ES-I3 (cell line): ENCODE results near the gene CACNA1I.

ENCODE experiments used
- H3K36me3 ChIP-seq: 2 replicates; pipeline ENCODE4 v1.6.1; 2013; ENCODE audit warnings: mild to moderate bottlenecking, low read length, control low read depth, moderate library complexity; ENCODE audit not compliant: insufficient read depth
- H3K4me1 ChIP-seq: 2 replicates; pipeline ENCODE4 v1.6.1; 2013; ENCODE audit warnings: mild to moderate bottlenecking, control low read depth, low read length; ENCODE audit not compliant: insufficient read depth
- H3K9ac ChIP-seq: 2 replicates; pipeline ENCODE4 v1.6.1; 2013; ENCODE audit warnings: low read depth, mild to moderate bottlenecking, low read length, moderate library complexity
- H3K9me3 ChIP-seq: 2 replicates; pipeline ENCODE4 v1.6.1; 2013; ENCODE audit warnings: mild to moderate bottlenecking, low read length, moderate library complexity; ENCODE audit not compliant: control insufficient read depth, insufficient read depth

The CACNA1I gene

DNA sequence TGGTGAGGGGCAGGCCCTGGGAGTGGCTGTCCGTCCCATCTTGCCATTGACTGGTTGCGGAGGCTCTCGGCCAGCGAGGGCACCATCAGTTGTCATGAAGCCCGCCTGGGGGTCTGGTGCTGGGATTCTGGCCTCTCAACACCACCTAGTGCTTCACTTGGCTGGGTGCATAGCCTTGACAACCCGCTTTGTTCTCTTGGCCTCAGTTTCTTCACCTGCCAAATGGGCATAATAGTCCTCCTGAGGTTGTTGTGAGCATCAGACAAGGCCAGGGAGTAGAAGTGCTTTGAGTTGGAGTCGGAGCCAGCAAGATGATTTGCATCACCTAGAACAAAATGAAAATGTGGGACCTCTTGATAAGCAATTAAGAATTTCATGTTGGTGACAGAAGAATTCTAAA, 1.5 kb upstream of the CACNA1I start:
- no peaks in the 10 kb centered on the region for H3K9me3 ChIP-seq
- H3K4me1 ChIP-seq: peaks cover 5% of the 10 kb centered on the region; the same call in 1 of the 2 replicates
- no peak overlapping the region for H3K9ac ChIP-seq
- H3K36me3 ChIP-seq: no peaks in the 10 kb centered on the region

DNA sequence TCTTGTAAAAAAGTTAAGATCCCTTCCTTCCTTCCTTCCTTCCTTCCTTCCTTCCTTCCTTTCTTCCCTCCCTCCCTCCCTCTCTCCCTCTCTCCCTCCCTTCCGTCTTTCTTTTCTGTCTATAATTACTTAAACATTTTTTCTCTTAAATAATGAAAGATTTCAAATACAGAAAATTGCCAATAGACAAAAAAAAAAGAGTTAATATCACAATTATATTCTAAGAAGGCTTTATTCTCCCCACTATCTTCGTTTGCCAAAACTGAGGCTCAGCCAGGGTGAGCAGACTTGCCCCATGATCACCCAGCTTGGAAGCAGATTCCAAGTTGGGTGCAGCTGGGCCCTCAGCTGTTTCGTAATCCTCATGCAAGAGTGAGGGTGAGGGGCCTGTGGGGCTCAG, 327 bp upstream of the CACNA1I start:
- Histone ChIP-seq H3K4me1 (peaks cover 7% of the 10 kb centered on the region; the same call in 1 of the 2 replicates), H3K36me3 (no peaks in the 10 kb centered on the region), H3K9ac (no peak overlapping the region), H3K9me3 (no peaks in the 10 kb centered on the region)

DNA sequence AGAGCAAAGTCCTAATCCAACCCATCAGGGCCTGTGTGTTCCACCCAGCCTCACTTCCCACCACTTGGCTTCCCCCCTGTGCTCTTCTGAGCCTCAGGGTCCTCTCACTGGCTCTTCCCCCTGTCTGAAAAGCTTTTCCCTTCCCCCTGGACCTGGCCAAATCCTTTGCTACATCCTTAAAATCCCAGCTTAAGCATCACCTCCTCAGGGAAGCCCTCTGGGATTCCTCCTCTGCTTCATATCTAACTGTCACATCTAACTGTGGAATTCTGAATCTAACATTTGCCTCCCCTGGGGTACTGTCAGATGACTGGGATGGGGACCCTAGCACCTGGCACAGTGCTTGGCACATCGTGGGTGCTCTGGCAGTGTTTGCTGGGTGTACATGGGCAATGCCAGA, 985 bp downstream of the CACNA1I start:
- H3K4me1 ChIP-seq: peaks cover 7% of the 10 kb centered on the region; the same call in 1 of the 2 replicates
- no peaks in the 10 kb centered on the region for H3K36me3 ChIP-seq
- H3K9ac ChIP-seq: no peak overlapping the region
- no peaks in the 10 kb centered on the region for H3K9me3 ChIP-seq

- Histone ChIP-seq H3K36me3 (no peaks in the 10 kb centered on the region), H3K9ac (no peak overlapping the region), H3K9me3 (no peaks in the 10 kb centered on the region), H3K4me1 (peaks cover 3% of the 10 kb centered on the region)
Measured at GRCh38 chr22:39574779-39575551, 4.4 kb downstream of the CACNA1I start.

DNA sequence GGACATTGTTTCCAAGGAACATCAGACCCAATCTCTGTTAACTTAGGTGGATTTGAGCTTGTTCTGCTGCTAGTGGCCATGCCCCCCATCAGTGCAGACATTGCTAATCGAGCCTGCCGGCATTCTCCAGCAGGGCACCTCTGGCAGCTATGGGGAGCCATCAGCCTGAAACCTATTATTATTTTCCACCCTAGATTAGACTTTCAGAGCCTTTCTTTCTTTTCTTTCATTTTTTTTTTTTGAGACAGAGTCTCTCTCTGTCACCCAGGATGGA, 4.9 kb downstream of the CACNA1I start:
- no peak overlapping the region for H3K9ac ChIP-seq
- H3K4me1 ChIP-seq: peaks cover 6% of the 10 kb centered on the region
- no peaks in the 10 kb centered on the region for H3K36me3 ChIP-seq
- H3K9me3 ChIP-seq: no peaks in the 10 kb centered on the region

GRCh38 chr22:39576027-39576426, 5.5 kb downstream of the CACNA1I start:
- Histone ChIP-seq H3K9me3 (no peaks in the 10 kb centered on the region), H3K36me3 (no peaks in the 10 kb centered on the region), H3K9ac (no peak overlapping the region), H3K4me1 (peaks cover 6% of the 10 kb centered on the region)

- Histone ChIP-seq H3K9me3 (no peaks in the 10 kb centered on the region), H3K4me1 (peaks cover 6% of the 10 kb centered on the region), H3K9ac (no peak overlapping the region), H3K36me3 (no peaks in the 10 kb centered on the region)
Measured at GRCh38 chr22:39577366-39577765, 6.8 kb downstream of the CACNA1I start.

DNA sequence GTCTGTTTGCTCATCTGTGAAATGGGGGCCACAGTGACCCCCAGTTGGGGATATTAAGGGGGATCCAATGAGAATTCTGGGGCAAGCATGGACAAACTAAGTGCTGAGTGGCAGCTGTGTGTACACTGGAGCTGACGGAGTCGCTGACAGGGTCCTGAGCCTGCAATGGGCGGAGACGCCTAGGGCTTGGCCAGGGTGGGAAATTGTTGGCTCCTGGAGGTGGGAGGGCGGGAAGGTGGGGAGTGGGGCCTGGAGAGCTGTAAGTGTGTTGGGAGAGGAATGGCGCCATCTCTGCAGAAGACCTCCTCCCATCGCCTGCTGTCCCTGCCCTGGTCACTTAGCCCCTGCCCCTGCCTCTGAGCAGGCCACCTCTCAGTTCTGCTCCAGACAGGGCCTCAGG, 7.3 kb downstream of the CACNA1I start:
- H3K9ac ChIP-seq: no peak overlapping the region
- peaks cover 6% of the 10 kb centered on the region for H3K4me1 ChIP-seq
- H3K36me3 ChIP-seq: no peaks in the 10 kb centered on the region
- no peaks in the 10 kb centered on the region for H3K9me3 ChIP-seq

DNA sequence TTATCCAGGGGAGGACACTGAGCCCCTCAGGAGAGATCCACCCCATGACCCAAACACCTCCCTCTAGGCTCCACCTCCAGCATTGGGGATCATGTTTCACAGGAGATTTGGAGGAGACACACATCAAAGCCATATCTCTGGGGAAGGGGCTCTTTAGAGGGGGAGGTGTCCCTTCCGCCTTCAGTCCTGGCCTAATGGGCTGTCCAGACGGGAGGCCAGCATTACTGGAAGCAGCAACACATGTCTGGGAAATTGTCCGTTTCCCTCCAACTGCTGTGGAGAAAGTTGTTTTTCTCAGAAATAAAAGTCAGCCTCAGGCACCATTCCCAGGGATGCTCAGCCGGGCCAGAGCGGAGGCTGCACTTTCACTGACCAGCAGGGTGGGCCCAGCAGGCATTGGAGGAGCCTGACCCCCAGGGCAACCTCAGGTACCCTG, 9.5 kb downstream of the CACNA1I start:
- no peak overlapping the region for H3K9ac ChIP-seq
- H3K36me3 ChIP-seq: no peaks in the 10 kb centered on the region
- no peaks in the 10 kb centered on the region for H3K9me3 ChIP-seq
- H3K4me1 ChIP-seq: peaks cover 6% of the 10 kb centered on the region

DNA sequence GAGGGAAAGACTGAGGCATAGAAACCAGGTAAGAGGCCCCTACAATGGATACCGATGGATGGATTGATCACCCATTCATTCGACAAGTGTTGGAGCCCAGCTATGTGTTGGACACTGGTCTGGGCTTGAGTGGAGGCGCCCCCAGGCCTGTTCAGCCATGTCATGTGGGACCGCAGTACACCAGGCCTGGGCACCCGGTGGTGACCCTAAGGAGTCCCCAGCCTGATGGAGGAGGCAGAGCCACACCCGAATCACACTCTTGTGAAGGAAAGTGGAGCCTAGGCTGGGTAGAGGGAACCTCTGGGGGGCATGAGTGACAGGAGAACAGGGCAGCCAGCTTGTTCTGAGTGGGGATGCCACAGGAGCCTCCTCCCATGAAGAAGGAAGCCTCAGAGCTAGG, 10.2 kb downstream of the CACNA1I start:
- peaks cover 4% of the 10 kb centered on the region for H3K4me1 ChIP-seq
- no peaks in the 10 kb centered on the region for H3K9me3 ChIP-seq
- no peaks in the 10 kb centered on the region for H3K36me3 ChIP-seq
- no peak overlapping the region for H3K9ac ChIP-seq

DNA sequence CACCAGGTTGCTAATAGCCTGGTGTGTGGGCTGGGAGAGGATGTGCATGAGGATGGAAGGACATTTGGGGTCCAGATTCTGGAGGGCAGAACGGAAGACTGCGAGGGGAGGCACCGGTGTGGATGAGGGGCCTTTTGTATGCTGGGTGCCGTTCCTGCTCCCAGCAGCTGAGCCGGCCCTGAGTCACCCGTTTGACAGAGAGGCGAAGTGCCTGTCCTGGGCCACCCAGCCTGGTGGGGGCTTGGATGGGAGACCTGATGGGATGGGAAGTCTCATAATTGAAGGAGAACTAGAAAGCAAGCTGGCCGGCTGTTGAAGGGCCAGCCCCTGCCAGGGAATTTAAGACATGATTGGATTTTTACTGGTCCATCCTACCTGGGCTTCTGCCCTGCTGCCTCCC, 10.8 kb downstream of the CACNA1I start:
- Histone ChIP-seq H3K9ac (no peak overlapping the region), H3K9me3 (no peaks in the 10 kb centered on the region), H3K4me1 (peaks cover 4% of the 10 kb centered on the region), H3K36me3 (no peaks in the 10 kb centered on the region)

DNA sequence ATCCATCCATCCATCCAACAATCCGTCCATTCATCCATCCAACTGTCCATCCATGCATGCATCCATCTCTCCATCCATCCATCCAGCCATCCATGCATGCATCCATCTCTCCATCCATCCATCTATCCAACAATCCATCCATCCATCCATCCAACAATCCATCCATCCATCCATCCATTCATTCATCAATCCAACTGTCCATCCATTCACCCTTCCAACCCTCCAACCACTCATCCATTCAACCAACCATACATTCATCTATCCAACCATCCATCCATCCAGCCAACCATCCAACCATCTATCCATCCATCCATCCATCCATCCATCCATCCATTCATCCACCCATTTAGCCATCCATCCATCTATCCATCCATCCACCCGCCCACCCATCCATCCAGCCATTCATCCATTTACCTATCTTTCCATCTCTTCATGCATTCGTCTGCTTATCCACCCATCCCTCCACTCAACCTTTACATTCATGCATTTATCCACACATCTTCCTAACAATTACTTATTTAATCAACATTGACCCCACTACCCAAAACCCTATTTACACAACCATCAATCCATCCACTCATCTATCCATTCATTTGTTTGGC, 12.6 kb downstream of the CACNA1I start:
- peaks cover 4% of the 10 kb centered on the region for H3K4me1 ChIP-seq
- no peaks in the 10 kb centered on the region for H3K36me3 ChIP-seq
- H3K9ac ChIP-seq: no peak overlapping the region
- H3K9me3 ChIP-seq: no peaks in the 10 kb centered on the region

GRCh38 chr22:39589875-39590274, 19.3 kb downstream of the CACNA1I start:
- Histone ChIP-seq H3K9ac (no peak overlapping the region), H3K9me3 (no peaks in the 10 kb centered on the region), H3K4me1 (no peaks in the 10 kb centered on the region; the same call in 1 of the 2 replicates), H3K36me3 (no peaks in the 10 kb centered on the region)

GRCh38 chr22:39592081-39593065, 21.8 kb downstream of the CACNA1I start:
- Histone ChIP-seq H3K9me3 (no peaks in the 10 kb centered on the region), H3K4me1 (no peaks in the 10 kb centered on the region; the same call in 1 of the 2 replicates), H3K36me3 (no peaks in the 10 kb centered on the region), H3K9ac (no peak overlapping the region)
